Skeletal muscle tissue (tissue), 4 donors: ENCODE data around the gene SLC4A1. TPM values are rescaled to one million over a fixed set of nuclear protein-coding genes. Genes with fewer than 3 reads are reported as not detected.

Source experiments
- H3K27ac ChIP-seq: one replicate; pipeline ENCODE4 v1.7.0; 2013; ENCODE audit warnings: mild to moderate bottlenecking, low read depth, low read length, inconsistent platforms
- H3K27me3 ChIP-seq, 3 donors: one replicate each; pipeline ENCODE4 v1.7.0; 2013; ENCODE audit warnings: low read length in 3 of 3; ENCODE audit not compliant: control insufficient read depth in 3 of 3, insufficient read depth in 3 of 3
- H3K36me3 ChIP-seq, 3 donors: one replicate each; pipeline ENCODE4 v1.7.0; 2013; ENCODE audit warnings: low read length in 3 of 3; ENCODE audit not compliant: control insufficient read depth in 3 of 3, insufficient read depth in 3 of 3
- H3K4me1 ChIP-seq, 3 donors: one replicate each; pipeline ENCODE4 v1.7.0; 2013; ENCODE audit warnings: low read length in 3 of 3, mild to moderate bottlenecking in 3 of 3; ENCODE audit not compliant: control insufficient read depth in 3 of 3, insufficient read depth in 3 of 3
- H3K4me3 ChIP-seq, 3 donors: one replicate each; pipeline ENCODE4 v1.7.0; 2013; ENCODE audit warnings: low read length in 3 of 3
- H3K9ac ChIP-seq, 3 donors: one replicate each; pipeline ENCODE4 v1.7.0; 2013; ENCODE audit warnings: low read length in 3 of 3, mild to moderate bottlenecking in 3 of 3, moderate library complexity in 2 of 3, low read depth in 1 of 3
- H3K9me3 ChIP-seq, 3 donors: one replicate each; pipeline ENCODE4 v1.7.0; 2013; ENCODE audit warnings: low read length in 3 of 3; ENCODE audit not compliant: control insufficient read depth in 3 of 3
- total RNA-seq: library from RNA; depleted of rRNA; stranded (reverse); fragments of >200 nt; gene quantifications from one replicate; pipeline ENCODE4 v1.2.3, GENCODE V29; 2014
- donor health status: Osteomylitis.

The SLC4A1 gene
- total RNA-seq, 1 donor from 2014 or later = 47.0 TPM

DNA sequence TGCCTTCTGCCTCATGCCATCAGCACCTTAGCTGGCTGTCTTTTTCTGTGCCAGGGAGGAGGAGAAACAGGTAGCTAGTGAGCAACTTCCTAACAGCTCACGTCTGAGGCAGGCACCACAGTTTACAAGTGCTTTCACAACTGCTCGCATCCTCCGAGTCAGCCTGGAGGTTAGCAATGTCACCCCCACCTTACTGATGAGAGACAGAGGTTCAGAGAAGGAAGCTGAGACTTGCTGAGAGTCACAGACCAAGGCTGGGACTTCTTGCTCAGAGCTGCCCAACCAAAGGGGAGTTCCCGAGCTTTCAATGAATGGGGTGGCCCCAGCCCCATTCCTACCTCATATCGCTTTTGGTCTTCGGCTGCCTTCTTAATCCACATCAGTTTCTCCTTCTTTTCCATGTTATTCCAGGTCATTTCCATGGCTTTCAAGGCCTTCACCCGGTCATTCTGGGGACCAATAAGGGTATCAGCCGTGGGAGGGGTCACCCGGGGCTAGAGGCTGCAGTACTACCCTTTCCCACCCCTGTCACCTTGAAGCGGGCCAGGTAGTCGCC lies 58.1 kb downstream of the SLC4A1 start:
- Histone ChIP-seq H3K9ac (peak overlapping the region in 2 of 3 donors; percentile 54 to 62), H3K27me3 (no peaks in the 10 kb centered on the region), H3K9me3 (peaks cover 0 to 4% (median 0%) of the 10 kb centered on the region in 3 donors), H3K4me1 (peaks cover 27 to 45% (median 34%) of the 10 kb centered on the region in 3 donors), H3K27ac (no peak overlapping the region), H3K4me3 (no peak overlapping the region), H3K36me3 (peaks cover 59 to 62% (median 60%) of the 10 kb centered on the region in 3 donors)

DNA sequence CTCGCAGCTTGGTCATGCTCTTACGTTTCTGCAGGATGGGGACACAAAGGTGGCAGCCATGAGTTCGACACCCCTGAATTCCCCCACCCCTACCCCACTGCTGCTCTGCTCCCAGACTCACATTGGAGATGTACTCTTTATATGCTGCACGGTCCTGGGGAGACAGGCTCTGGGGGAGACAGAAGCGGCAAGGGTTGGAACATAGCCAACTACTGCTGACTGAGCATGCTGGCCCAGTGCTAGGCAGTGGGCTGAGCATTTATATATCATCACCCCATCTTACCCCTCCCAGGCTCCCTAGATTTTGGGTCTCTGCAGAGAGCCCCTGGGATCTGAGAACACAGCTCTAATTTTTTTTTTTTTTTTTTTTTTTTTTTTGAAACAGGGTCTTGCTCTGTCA lies 60.2 kb downstream of the SLC4A1 start:
- Histone ChIP-seq H3K36me3 (peaks cover 44 to 47% (median 46%) of the 10 kb centered on the region in 3 donors), H3K4me3 (no peak overlapping the region)

DNA sequence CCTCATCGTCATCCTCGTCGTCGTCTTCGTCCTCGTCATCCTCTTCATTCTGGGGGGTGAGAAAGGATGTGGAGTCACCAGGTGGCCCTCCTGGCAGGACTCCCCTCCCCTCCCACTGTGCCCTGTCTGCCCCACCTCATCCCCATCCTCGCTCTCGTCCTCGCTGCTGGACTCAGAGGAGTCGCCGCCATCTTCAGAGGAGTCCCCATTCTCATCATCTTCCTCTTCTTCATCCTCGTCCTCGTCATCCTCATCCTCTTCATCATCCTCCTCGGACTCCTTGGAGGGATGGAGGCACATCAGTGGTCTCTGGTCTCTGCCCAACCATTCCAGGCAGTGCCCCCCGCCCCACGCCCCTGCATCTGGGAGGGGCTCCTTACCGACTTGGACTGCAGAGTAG lies 60.6 kb downstream of the SLC4A1 start:
- Histone ChIP-seq H3K27ac (no peak overlapping the region), H3K4me3 (no peak overlapping the region), H3K9ac (no peak overlapping the region), H3K4me1 (peaks cover 5 to 45% (median 16%) of the 10 kb centered on the region in 3 donors), H3K9me3 (no peaks in the 10 kb centered on the region), H3K36me3 (peaks cover 44 to 47% (median 46%) of the 10 kb centered on the region in 3 donors), H3K27me3 (no peaks in the 10 kb centered on the region)

More for the DNA sequence above, 60.2 kb downstream of the SLC4A1 start:
- Histone ChIP-seq H3K27ac (no peak overlapping the region), H3K27me3 (no peaks in the 10 kb centered on the region), H3K4me1 (peaks cover 7 to 44% (median 18%) of the 10 kb centered on the region in 3 donors), H3K9me3 (no peaks in the 10 kb centered on the region), H3K9ac (no peak overlapping the region)

DNA sequence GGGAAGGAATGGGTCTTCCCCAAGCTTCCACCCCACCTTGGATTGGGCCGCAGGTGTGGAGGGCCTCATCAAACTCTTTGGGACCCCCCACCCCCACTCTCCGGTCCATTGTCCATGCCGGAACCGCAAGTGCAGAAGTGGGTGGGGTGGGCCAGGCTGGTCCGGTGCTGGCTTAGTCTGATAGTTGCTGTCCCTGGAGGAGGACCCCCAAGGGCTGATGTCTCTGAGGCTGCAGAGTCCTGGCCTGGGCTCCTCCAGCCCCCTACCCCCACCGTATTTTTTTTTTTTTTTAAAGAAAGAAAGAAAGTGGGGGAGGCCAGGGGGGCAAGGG lies 61.1 kb downstream of the SLC4A1 start:
- no peaks in the 10 kb centered on the region for H3K9me3 ChIP-seq
- H3K27ac ChIP-seq = no peak overlapping the region
- H3K9ac ChIP-seq = no peak overlapping the region
- peaks cover 5 to 47% (median 20%) of the 10 kb centered on the region in 3 donors for H3K4me1 ChIP-seq
- H3K27me3 ChIP-seq = no peaks in the 10 kb centered on the region
- peaks cover 44 to 47% (median 45%) of the 10 kb centered on the region in 3 donors for H3K36me3 ChIP-seq
- no peak overlapping the region for H3K4me3 ChIP-seq

DNA sequence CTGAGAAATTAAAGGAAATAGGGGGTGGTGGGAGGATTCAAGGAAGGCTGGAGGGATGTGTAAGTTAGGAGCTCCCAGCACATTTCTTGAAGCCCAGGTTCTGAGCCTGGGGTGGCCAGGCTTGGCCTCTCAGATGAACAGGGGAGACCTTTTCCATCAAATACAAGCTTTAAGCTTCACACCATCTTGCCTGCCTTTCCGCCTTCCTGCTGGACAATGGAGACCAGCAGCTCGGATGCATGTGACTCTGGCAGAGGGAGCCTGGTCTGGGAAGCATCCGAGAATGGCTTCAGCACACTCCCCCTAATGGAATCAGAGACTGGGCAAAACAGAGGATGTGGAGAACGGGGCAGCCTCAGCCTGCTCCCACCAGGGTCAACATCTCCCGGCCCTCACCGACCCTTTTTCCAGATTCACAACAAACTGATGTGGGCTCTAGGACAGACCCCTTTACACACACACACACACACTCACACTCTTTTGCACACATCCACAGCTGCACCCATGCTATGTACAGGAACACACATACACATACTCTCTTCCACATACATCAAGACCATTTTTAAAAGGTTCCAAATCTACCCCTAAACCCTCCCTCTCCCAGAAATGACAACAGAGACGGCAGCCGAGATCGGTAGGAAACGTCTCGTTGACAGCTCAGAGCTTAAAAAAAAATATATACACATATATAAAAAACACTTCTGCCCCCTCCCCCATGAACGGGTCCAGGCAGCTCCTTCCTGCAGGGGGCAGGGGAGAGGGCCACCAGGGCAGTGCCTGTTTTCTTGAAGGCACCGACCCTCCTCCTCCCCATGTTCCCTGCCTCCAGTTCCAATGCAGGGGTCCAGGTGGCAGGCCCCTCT lies 61.7 kb downstream of the SLC4A1 start:
- H3K27me3 ChIP-seq = no peaks in the 10 kb centered on the region
- H3K36me3 ChIP-seq = peaks cover 38 to 41% (median 39%) of the 10 kb centered on the region in 3 donors
- H3K27ac ChIP-seq = no peak overlapping the region
- H3K4me1 ChIP-seq = peaks cover 6 to 42% (median 15%) of the 10 kb centered on the region in 3 donors
- no peaks in the 10 kb centered on the region for H3K9me3 ChIP-seq
- no peak overlapping the region for H3K4me3 ChIP-seq
- H3K9ac ChIP-seq = no peak overlapping the region

DNA sequence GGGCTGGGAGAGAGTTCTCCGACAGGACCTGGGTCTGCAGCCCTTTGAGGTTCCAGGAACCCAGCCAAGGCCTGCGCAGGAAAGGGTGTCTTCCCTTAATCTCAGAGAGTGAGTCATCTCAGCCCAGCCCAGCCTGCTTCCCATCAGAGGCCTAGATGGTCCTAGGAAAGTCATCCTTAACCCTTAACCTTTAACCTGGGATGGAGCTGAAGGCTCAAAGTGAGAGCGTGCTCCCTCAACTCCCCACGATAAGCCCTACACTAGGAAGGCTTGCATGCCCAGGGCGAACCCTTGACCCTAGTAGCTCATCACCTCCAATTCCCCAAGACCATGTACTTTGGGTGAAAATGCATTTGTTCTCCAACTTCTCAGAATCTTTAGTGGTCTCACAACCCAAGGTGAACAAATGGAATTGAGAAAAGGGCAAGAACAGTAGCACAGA lies 63.5 kb downstream of the SLC4A1 start:
- H3K27ac ChIP-seq = no peak overlapping the region
- no peak overlapping the region for H3K9ac ChIP-seq
- H3K9me3 ChIP-seq = no peaks in the 10 kb centered on the region
- no peak overlapping the region for H3K4me3 ChIP-seq
- H3K27me3 ChIP-seq = no peaks in the 10 kb centered on the region
- peaks cover 26 to 30% (median 30%) of the 10 kb centered on the region in 3 donors for H3K36me3 ChIP-seq
- peaks cover 9 to 35% (median 10%) of the 10 kb centered on the region in 3 donors for H3K4me1 ChIP-seq

DNA sequence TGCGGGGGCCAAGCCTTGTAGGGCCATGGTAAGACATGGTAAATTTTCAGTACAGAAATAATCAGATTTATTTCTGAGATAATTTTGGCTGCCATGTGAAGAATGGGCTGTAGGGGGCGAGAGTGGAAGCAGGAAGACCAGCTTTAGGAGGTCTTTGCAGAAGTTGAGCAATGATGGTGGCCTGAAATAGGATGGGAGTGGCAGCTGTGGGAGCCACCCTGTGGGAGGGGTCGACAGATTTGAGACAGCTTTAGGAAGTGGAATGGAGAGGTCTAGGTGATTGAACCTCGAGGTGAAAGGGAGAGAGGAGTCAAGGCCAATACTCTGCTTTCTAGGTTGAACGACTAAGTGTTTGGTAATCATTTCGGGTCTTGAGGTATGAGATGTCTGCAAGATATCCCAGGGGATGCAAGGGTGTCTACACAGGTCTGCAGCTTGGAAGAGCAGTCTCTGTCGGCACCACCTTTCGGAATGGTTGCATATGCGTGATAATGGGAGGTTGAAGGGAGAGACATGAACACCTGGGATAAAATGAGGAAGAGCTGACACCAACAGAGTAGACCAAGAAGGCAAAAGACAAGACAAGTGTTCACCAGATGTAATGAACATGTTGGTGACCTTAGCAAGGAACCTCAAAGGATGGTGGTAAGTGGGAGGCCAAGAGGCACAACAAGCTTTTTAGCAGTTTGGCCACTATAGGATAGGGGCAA lies 64.0 kb downstream of the SLC4A1 start:
- H3K27me3 ChIP-seq = no peaks in the 10 kb centered on the region
- no peak overlapping the region for H3K27ac ChIP-seq

DNA sequence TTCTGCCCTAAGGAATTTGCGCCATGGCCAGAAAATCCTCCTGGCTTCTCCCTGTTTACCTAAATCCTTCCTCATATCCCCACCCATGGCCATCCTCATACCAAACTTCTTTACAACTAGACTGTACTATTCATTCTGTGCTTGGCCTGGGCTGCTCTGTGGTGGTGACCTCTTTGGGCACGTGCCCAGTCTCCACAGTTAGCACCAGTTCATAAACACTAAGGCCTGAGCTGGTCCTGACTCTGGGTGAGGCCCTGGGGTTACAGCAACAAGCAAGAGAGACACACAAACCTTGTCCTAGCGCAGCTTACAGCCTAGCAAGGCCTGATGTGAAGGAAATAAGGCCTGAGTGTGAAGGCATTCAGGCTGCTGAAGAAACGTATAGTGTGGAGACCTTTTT lies 65.2 kb downstream of the SLC4A1 start:
- no peak overlapping the region for H3K9ac ChIP-seq
- H3K36me3 ChIP-seq = peaks cover 10 to 15% (median 13%) of the 10 kb centered on the region in 3 donors
- no peak overlapping the region for H3K4me3 ChIP-seq
- no peak overlapping the region for H3K27ac ChIP-seq
- no peaks in the 10 kb centered on the region for H3K9me3 ChIP-seq
- no peaks in the 10 kb centered on the region for H3K27me3 ChIP-seq
- peaks cover 16 to 47% (median 20%) of the 10 kb centered on the region in 3 donors for H3K4me1 ChIP-seq

More for the DNA sequence above, 64.0 kb downstream of the SLC4A1 start:
- no peaks in the 10 kb centered on the region for H3K9me3 ChIP-seq
- no peak overlapping the region for H3K9ac ChIP-seq
- H3K4me1 ChIP-seq = peaks cover 9 to 35% (median 10%) of the 10 kb centered on the region in 3 donors
- H3K4me3 ChIP-seq = no peak overlapping the region
- peaks cover 20 to 25% (median 24%) of the 10 kb centered on the region in 3 donors for H3K36me3 ChIP-seq

DNA sequence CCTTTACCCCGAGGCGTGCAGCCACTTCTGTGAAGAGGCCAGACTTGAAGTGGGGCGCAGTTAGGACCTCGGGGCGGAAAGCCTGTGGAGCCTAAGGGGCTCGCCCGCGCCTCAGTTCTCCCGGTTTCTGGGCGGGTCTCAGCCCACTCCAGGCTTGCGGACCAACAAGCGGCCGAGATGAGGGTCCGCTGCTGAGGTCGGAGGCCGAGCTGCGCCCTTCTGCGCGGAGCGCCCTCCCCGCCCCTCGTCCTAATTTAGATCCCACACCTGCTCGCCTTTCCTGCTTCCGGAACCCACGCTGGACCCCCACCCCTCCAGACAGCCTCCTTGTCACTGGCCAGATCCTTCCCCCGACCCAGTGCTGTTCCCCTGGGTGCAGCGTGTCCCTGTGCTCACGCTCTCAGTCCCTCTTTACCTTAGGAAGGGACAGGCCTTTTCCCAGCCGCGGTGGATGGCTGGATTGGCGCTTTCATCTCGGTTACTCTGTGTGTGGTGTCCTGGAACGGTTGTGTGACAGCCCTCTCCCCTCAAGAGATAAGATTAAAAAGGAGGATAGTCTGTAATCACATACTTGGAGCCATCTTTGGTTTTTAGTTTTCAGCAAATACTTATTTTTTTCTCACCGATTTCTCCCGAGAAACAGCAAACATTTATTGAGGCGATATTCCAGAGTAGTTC lies 67.3 kb downstream of the SLC4A1 start:
- H3K9ac ChIP-seq = peak overlapping the region; percentile 89 to 95 (median 92)
- H3K27me3 ChIP-seq = no peaks in the 10 kb centered on the region
- H3K4me3 ChIP-seq = peak overlapping the region; percentile 82 to 88 (median 86)
- no peaks in the 10 kb centered on the region for H3K9me3 ChIP-seq
- peak overlapping the region; percentile 89 for H3K27ac ChIP-seq
- peaks cover 6 to 15% (median 12%) of the 10 kb centered on the region in 3 donors for H3K36me3 ChIP-seq
- H3K4me1 ChIP-seq = peaks cover 16 to 54% (median 22%) of the 10 kb centered on the region in 3 donors
